Activated CD4-positive, alpha-beta T cell treated with anti-CD3 and anti-CD28 coated beads, Interleukin-2, amount 10 ng/mL, durations not matched to agents 7 days and 5 days (primary cell): ENCODE measurements around the gene POLN. TPM values are rescaled to one million over a fixed set of nuclear protein-coding genes. Genes with fewer than 3 reads are reported as not detected.
A peak's percentile ranks its signal among the peaks of the same experiment; 100 is the strongest.
"Not testable (repeated sequence)": the region's sequence is repeated elsewhere in the genome, so short reads cannot be mapped to it uniquely, and the experiment has no call there.

ENCODE experiments used
- CTCF ChIA-PET: fragments of 350-600 bp; sonication (Branson Sonifier 250); formaldehyde crosslinking; loops from one replicate; lab custom pipeline; 2021; ENCODE audit warnings: antibody characterized with exemption; lab: Charles Lee
- POLR2A ChIA-PET: fragments of 350-600 bp; sonication (Branson Sonifier 250); formaldehyde crosslinking; loops from one replicate; lab custom pipeline; 2021; ENCODE audit warnings: antibody characterized with exemption; lab: Charles Lee
- DNase-seq: peaks from one replicate; pipeline ENCODE4 v3.0.0-alpha.2; 2020
- H3K27ac Mint-ChIP-seq: one replicate; pipeline ENCODE4 v1.8.0; 2021; ENCODE audit warnings: mild to moderate bottlenecking, moderate library complexity, mixed read lengths
- H3K27me3 Mint-ChIP-seq: one replicate; pipeline ENCODE4 v1.8.0; 2021; ENCODE audit warnings: mixed read lengths
- H3K36me3 Mint-ChIP-seq: one replicate; pipeline ENCODE4 v1.8.0; 2021; ENCODE audit warnings: low read depth, mixed read lengths
- H3K4me1 Mint-ChIP-seq: one replicate; pipeline ENCODE4 v1.8.0; 2021; ENCODE audit warnings: mixed read lengths
- H3K4me3 Mint-ChIP-seq: one replicate; pipeline ENCODE4 v1.8.0; 2021; ENCODE audit warnings: mild to moderate bottlenecking, moderate library complexity, mixed read lengths
- H3K9me3 Mint-ChIP-seq: one replicate; pipeline ENCODE4 v1.8.0; 2021; ENCODE audit warnings: mixed read lengths
- total RNA-seq, 2 experiments: library from RNA; stranded (reverse); gene quantifications; one replicate each; pipeline ENCODE4 v1.2.3, GENCODE V29; 2021

Gene POLN
- total RNA-seq, 2 experiments from 2014 or later, result 3.3 to 3.8 TPM

- DNase-seq, result no peak
- ChIA-PET POLR2A (no interaction called here), CTCF (interaction anchor here (1.2 kb wide), 1 partner anchor 64 kb away, joined by 3 read pairs; no protein-coding TSS in a partner anchor)
- no peaks in the 10 kb centered on the region for H3K27me3 Mint-ChIP-seq
- H3K9me3 Mint-ChIP-seq, result peaks cover 2% of the 10 kb centered on the region
- H3K36me3 Mint-ChIP-seq, result peaks cover 3% of the 10 kb centered on the region
- H3K27ac Mint-ChIP-seq, result no peak overlapping the region
- H3K4me1 Mint-ChIP-seq, result peaks cover 31% of the 10 kb centered on the region
- H3K4me3 Mint-ChIP-seq, result no peak overlapping the region
Measured at GRCh38 chr4:2284161-2284933, 42.4 kb upstream of the POLN start.

GRCh38 chr4:2283199-2283711 is 41.3 kb upstream of the POLN start:
- Mint-ChIP-seq H3K27me3 (no peaks in the 10 kb centered on the region), H3K4me1 (peaks cover 31% of the 10 kb centered on the region), H3K4me3 (no peak overlapping the region), H3K27ac (no peak overlapping the region), H3K9me3 (peaks cover 2% of the 10 kb centered on the region), H3K36me3 (peaks cover 3% of the 10 kb centered on the region)
- no peak for DNase-seq
- ChIA-PET CTCF (no interaction called here), POLR2A (no interaction called here)

- Mint-ChIP-seq H3K4me3 (peak overlapping the region; percentile 23), H3K27ac (peak overlapping the region; percentile 92), H3K4me1 (peaks cover 31% of the 10 kb centered on the region), H3K36me3 (peaks cover 3% of the 10 kb centered on the region), H3K9me3 (peaks cover 2% of the 10 kb centered on the region), H3K27me3 (no peaks in the 10 kb centered on the region)
- DNase-seq, result peak; percentile 86
- CTCF ChIA-PET, result interaction anchor here (0.5 to 1.3 kb wide), 7 partner anchors 8 to 760 kb away, joined by 3 to 6 read pairs (median 3); no protein-coding TSS in a partner anchor
- POLR2A ChIA-PET, result no interaction called here
Measured at GRCh38 chr4:2281575-2282343, 39.8 kb upstream of the POLN start.

GRCh38 chr4:2280531-2281300 is 38.8 kb upstream of the POLN start:
- POLR2A ChIA-PET, result no interaction called here
- Mint-ChIP-seq H3K4me3 (no peak overlapping the region), H3K4me1 (peaks cover 31% of the 10 kb centered on the region), H3K27ac (peak overlapping the region; percentile 92), H3K36me3 (peaks cover 3% of the 10 kb centered on the region), H3K9me3 (peaks cover 2% of the 10 kb centered on the region), H3K27me3 (no peaks in the 10 kb centered on the region)
- no peak for DNase-seq
- CTCF ChIA-PET, result interaction anchor here (1.1 kb wide), 1 partner anchor 151 kb away, joined by 4 read pairs; no protein-coding TSS in a partner anchor

GRCh38 chr4:2277956-2278355 is 36.0 kb upstream of the POLN start:
- no peaks in the 10 kb centered on the region for H3K36me3 Mint-ChIP-seq
- ChIA-PET POLR2A (no interaction called here), CTCF (interaction anchor here (0.6 kb wide), 1 partner anchor 23 kb away, joined by 3 read pairs; no protein-coding TSS in a partner anchor)
- no peak for DNase-seq
- no peaks in the 10 kb centered on the region for H3K9me3 Mint-ChIP-seq
- H3K4me1 Mint-ChIP-seq, result peaks cover 26% of the 10 kb centered on the region
- H3K27me3 Mint-ChIP-seq, result no peaks in the 10 kb centered on the region
- H3K4me3 Mint-ChIP-seq, result no peak overlapping the region
- H3K27ac Mint-ChIP-seq, result no peak overlapping the region

DNA sequence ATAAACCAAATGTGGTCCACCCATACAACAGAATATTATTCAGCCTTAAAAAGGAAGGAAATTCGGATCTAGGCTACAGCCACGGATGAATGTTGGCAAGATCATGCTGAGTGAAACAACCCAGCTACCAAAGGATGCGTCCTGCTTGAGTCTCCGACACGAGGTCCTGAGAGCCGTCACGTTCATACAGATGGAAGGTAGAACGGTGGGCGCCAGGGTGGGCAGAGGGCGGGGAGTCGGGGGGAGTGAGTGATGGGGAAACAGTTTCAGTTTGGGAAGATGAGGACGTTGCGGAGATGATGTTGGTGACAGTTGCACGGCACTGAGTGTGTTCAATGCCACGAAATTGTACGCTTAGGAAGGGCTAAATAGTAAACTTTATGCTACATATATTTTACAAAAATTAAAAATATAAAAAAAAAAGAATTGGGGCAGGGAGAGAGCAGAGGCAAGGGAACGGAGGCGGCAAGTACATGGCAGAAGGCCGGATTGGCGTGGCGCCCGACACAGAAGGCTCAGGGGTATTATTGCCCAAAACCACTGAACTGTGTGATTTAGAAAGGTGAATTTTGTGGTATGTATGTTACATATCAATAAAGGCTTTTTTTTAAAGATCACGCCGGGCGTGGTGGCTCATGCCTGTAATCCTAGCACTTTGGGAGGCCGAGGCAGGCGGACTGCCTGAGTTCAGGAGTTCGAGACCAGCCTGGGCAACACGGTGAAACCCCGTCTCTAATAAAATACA is 34.8 kb upstream of the POLN start:
- Mint-ChIP-seq H3K36me3 (no peaks in the 10 kb centered on the region), H3K4me1 (peaks cover 18% of the 10 kb centered on the region), H3K4me3 (no peak overlapping the region), H3K27ac (no peak overlapping the region), H3K27me3 (no peaks in the 10 kb centered on the region), H3K9me3 (no peaks in the 10 kb centered on the region)
- CTCF ChIA-PET, result no interaction called here
- POLR2A ChIA-PET, result no interaction called here
- DNase-seq, result no peak

DNA sequence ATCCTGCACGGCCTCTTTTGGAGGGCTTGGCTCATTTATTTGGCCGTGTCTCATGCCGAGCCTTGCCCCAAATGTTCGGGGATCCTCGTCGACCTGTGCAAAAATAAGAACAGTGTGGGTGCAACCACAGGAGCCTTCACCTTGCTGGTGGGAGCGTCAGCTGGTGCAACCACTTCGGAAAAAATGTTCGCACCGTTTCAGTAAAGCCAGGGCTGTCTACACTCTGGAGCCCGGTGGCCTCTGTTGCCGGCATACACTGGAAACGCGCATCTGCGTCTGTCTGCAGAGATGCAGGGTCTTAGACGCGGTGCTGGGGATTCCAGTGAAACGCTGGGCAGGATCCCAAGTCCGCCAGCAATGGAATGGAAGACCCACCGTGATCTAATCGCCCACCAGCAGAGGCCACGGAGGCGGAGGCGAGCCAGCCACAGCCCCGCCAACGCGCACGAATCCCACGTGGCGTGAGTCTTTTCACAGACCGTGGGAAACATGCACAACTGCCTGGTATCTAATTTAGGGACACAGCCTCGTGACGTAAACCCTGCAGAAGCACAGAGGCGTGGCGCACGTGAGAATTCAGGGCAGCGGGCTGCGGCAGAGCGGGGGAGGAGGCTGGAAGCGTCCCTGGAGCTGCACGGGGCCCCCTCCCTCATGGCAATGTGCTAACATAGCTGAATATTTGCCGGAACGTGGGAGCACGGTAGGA is 33.8 kb upstream of the POLN start:
- H3K4me3 Mint-ChIP-seq, result no peak overlapping the region
- no peak overlapping the region for H3K27ac Mint-ChIP-seq
- ChIA-PET POLR2A (no interaction called here), CTCF (interaction anchor here (1.8 kb wide), 1 partner anchor 12 kb away, joined by 4 read pairs; no protein-coding TSS in a partner anchor)
- no peaks in the 10 kb centered on the region for H3K36me3 Mint-ChIP-seq
- no peaks in the 10 kb centered on the region for H3K9me3 Mint-ChIP-seq
- H3K27me3 Mint-ChIP-seq, result no peaks in the 10 kb centered on the region
- no peak for DNase-seq
- peaks cover 7% of the 10 kb centered on the region for H3K4me1 Mint-ChIP-seq

DNA sequence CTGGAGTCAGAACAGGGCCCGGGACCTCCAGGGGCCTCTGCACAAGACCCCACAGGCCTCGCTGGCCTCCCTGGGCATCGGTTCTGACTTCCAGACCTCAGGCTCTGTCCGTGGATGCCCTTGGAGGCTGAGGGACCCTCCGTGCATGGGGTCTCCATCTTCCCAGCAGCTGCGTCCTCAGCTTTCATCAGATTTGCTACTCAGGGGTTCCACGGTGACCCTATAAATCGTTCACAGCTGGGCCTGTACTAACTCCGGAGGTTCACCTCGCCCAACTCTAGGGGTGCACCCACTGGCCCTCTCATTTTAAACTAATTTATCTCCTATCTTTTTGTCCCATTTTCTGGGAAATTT is 33.1 kb upstream of the POLN start:
- CTCF ChIA-PET, result interaction anchor here (1.8 kb wide), 1 partner anchor 11 kb away, joined by 4 read pairs; no protein-coding TSS in a partner anchor
- H3K36me3 Mint-ChIP-seq, H3K4me1 Mint-ChIP-seq, H3K27ac Mint-ChIP-seq, H3K27me3 Mint-ChIP-seq, H3K4me3 Mint-ChIP-seq, H3K9me3 Mint-ChIP-seq, DNase-seq, POLR2A ChIA-PET: not testable (repeated sequence)

- POLR2A ChIA-PET, result no interaction called here
- DNase-seq, result no peak
- Mint-ChIP-seq H3K9me3 (no peaks in the 10 kb centered on the region), H3K27ac (no peak overlapping the region), H3K4me1 (peaks cover 4% of the 10 kb centered on the region), H3K27me3 (no peaks in the 10 kb centered on the region), H3K4me3 (no peak overlapping the region), H3K36me3 (no peaks in the 10 kb centered on the region)
- CTCF ChIA-PET, result interaction anchor here (1.8 kb wide), 1 partner anchor 11 kb away, joined by 4 read pairs; no protein-coding TSS in a partner anchor
Measured at GRCh38 chr4:2274320-2275043, 32.6 kb upstream of the POLN start.

GRCh38 chr4:2273657-2274319 is 31.9 kb upstream of the POLN start:
- Mint-ChIP-seq H3K9me3 (no peaks in the 10 kb centered on the region), H3K27ac (no peak overlapping the region), H3K4me3 (no peak overlapping the region), H3K27me3 (no peaks in the 10 kb centered on the region), H3K4me1 (peaks cover 4% of the 10 kb centered on the region), H3K36me3 (no peaks in the 10 kb centered on the region)
- no peak for DNase-seq
- ChIA-PET POLR2A (no interaction called here), CTCF (interaction anchor here (1.1 kb wide), 1 partner anchor 8 kb away, joined by 3 read pairs; no protein-coding TSS in a partner anchor)
